Fibroblast of mammary gland (primary cell): Measurements from ENCODE around the gene SORCS2.

Experiments used
- DNase-seq: peaks from one replicate; pipeline ENCODE4 v3.0.0-alpha.2; 2010; ENCODE audit warnings: low read depth
- H3K4me3 ChIP-seq: 2 replicates; pipeline ENCODE4 v1.5.1; 2011; ENCODE audit warnings: low read depth, mild to moderate bottlenecking, low read length, moderate library complexity; ENCODE audit not compliant: control insufficient read depth
- TF ChIP-seq, protein P1 (sequence below): conservative IDR thresholded peaks from 2 replicates; pipeline ENCODE4 v1.5.1; 2011; ENCODE audit warnings: low read depth, low read length, inconsistent platforms; ENCODE audit not compliant: control insufficient read depth, insufficient read depth

SORCS2 gene

DNA sequence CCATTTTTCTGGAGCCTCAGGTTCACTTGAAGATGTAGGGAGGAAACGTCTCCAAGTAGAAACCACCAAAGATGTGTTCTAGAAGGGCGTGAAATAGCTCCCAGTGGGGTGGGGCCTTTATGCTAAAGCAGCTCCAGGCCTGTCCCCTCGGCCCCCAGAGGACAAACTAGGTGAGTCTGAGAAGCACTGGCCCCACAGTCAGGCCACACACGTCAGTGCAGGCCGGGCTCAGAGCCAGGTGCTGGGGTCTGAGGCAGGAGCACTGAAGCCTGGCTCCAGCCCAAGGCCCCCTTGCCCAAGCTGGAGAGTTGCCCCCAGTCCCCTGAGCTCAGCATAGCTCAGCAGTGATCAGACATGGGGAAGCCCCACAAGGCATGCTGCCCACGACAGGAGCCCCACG, 337.7 kb downstream of the SORCS2 start:
- TF ChIP-seq, protein P1, sequence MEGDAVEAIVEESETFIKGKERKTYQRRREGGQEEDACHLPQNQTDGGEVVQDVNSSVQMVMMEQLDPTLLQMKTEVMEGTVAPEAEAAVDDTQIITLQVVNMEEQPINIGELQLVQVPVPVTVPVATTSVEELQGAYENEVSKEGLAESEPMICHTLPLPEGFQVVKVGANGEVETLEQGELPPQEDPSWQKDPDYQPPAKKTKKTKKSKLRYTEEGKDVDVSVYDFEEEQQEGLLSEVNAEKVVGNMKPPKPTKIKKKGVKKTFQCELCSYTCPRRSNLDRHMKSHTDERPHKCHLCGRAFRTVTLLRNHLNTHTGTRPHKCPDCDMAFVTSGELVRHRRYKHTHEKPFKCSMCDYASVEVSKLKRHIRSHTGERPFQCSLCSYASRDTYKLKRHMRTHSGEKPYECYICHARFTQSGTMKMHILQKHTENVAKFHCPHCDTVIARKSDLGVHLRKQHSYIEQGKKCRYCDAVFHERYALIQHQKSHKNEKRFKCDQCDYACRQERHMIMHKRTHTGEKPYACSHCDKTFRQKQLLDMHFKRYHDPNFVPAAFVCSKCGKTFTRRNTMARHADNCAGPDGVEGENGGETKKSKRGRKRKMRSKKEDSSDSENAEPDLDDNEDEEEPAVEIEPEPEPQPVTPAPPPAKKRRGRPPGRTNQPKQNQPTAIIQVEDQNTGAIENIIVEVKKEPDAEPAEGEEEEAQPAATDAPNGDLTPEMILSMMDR = no peak
- no peak for DNase-seq
- H3K4me3 ChIP-seq = no peak overlapping the region

DNA sequence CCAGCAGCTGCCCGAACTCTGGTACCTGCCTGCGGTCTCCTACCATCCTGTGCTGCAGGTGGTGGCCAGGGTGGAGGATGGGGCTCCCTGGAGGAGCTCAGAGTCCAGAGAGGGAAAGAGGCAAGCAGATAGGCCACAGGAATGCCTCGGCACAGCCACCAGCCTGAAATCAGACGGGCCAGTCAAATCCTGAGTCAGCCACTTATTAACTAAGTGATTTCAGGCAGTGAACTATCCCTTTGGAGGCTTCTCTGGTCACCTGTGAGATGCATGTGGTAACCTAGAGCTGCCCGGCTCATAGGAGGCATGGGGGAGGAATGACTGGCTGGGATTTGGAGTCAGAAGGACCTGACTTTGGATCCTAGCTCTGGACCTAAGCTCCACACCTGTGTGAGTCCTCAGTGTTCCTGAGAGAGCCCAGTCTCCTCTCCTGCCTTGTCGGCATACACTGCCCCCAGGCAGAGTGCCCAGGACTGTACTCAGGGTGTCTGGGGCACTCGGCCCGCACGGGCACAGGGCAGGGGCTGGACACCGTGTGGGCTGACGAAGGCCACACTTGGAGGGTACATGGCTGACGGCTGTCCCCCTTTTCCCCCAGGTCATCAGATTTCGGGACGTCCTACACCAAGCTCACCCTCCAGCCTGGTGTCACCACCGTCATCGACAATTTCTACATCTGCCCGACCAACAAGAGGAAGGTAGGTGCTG, 338.7 kb downstream of the SORCS2 start:
- DNase-seq = no peak
- TF ChIP-seq, protein P1 = no peak
- no peak overlapping the region for H3K4me3 ChIP-seq

DNA sequence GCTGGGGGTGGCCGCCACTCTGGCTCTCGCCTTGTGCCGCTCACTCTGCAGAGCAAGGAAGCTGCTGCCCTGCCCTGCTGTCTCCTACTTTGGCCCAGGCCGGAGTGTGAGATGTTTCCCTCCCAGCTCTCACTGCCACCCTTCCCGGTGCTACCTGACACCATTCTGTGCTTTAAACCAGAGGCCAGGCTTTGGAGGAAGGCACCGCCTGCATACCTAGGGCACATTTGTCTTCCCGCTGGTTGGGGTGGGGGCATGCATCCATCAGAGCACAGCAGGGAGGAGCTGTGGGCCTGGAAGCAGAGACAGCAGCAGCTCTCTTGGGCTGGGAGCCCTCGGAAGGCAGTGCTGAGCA, 339.3 kb downstream of the SORCS2 start:
- no peak overlapping the region for H3K4me3 ChIP-seq
- TF ChIP-seq, protein P1 = no peak
- no peak for DNase-seq

DNA sequence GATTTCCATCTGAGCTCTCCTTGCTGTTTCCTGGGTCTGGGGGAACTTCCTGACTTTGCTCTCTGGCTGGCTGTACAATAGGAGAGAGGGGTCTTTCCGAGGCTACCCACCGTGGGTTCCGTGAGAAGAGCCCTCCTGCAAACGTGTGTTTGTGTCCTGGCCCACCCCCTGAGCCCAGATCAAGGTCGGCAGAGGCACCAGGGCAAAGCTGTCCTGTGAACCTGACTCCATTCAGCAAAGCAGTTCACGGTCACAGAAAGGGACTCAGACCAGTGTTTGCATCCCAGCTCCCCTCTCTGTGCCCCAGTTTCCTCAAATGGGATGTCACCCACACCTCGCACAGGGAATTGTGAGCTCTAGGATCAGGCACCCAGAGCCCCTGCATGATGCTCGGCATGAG, 339.7 kb downstream of the SORCS2 start:
- no peak overlapping the region for H3K4me3 ChIP-seq
- DNase-seq = no peak
- TF ChIP-seq, protein P1 = no peak

DNA sequence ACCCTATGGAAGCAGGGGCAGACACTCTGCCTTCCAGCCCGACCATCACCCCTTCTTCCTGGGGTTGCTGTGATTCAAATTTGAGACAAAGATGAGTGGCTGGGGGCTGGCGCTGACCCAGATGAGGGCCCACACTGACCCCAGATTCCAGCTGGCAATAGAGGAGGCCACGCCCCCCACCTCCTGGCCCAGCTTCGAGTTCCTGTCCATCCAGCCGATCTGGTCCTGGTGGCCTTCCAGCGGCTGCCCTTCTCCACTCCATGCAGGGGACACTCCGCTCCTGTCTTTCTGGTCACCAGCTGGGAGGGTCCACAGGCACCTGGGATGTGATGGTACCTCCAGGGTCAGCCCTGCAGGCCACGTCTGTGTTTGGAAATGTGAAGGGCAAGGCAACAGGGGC, 340.9 kb downstream of the SORCS2 start:
- DNase-seq = no peak
- H3K4me3 ChIP-seq = no peak overlapping the region
- TF ChIP-seq, protein P1 = no peak

DNA sequence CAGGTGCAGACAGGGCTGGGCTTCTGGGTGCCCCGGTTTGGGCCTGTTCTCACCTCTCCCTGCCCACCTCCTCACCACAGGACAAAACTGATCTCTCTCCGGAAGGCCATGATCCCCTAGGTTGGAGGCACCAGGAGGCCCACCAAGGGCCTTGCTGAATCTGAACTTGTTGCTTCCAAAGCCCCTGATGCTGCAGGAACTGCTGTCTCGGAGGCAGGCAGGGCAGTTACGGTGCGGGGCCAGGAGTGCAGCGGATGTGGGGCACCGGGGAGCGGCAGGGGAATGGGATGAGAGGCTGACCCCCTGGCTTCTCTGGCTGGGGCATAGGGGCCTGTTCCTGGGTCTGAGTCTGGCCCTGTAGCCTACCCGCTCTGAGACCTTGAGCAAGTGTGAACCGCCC, 342.8 kb downstream of the SORCS2 start:
- H3K4me3 ChIP-seq = no peak overlapping the region
- no peak for DNase-seq
- TF ChIP-seq, protein P1 = no peak

DNA sequence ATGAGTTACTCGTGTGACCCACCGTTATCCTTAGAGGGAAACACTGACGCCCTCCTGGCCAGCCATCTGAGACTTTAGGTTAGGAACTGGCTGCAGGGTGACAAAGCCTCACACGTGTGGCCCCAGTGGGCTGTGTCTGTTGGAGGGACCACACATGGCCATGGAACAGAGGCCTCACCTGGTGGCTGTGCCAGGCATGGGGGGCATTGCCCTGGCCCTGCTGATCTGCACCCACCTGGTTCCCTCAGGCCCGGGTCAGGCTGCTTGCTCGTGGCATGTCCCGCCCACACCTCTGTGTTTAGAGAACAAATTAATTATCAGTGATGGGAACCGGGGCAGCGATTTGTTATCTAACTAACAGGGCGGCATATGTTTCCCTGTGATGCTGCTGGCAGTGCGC, 343.3 kb downstream of the SORCS2 start:
- no peak overlapping the region for H3K4me3 ChIP-seq
- DNase-seq = no peak
- TF ChIP-seq, protein P1 = no peak
